Measurements from ENCODE around the gene SMC2.

The SMC2 gene

GRCh38 chr9:104107799-104108198 lies 13.7 kb downstream of the SMC2 start:
- DNase-seq (ENCODE audit: low read depth), result no peak

- DNase-seq (ENCODE audit: low read depth), result no peak
These were observed 14.2 kb downstream of the SMC2 start for GRCh38 chr9:104108315-104108714.

- DNase-seq (ENCODE audit: low read depth), result no peak
These were observed 16.4 kb downstream of the SMC2 start for GRCh38 chr9:104110509-104110908.

- no peak for DNase-seq (ENCODE audit: low read depth)
These were observed 24.8 kb downstream of the SMC2 start for GRCh38 chr9:104118916-104119315.

- DNase-seq (ENCODE audit: low read depth), result no peak
These were observed 26.9 kb downstream of the SMC2 start for GRCh38 chr9:104121022-104121421.

GRCh38 chr9:104138243-104138868 lies 44.2 kb downstream of the SMC2 start:
- DNase-seq (ENCODE audit: low read depth), result no peak

- DNase-seq (ENCODE audit: low read depth), result no peak
These were observed 48.9 kb downstream of the SMC2 start for GRCh38 chr9:104142799-104143549.

GRCh38 chr9:104143550-104143910 lies 49.4 kb downstream of the SMC2 start:
- no peak for DNase-seq (ENCODE audit: low read depth)

- no peak for DNase-seq (ENCODE audit: low read depth)
These were observed 50.2 kb downstream of the SMC2 start for GRCh38 chr9:104144336-104144735.

GRCh38 chr9:104173067-104173466 lies 79.0 kb downstream of the SMC2 start:
- DNase-seq (ENCODE audit: low read depth), result no peak

- no peak for DNase-seq (ENCODE audit: low read depth)
These were observed 83.0 kb downstream of the SMC2 start for GRCh38 chr9:104177003-104177611.

GRCh38 chr9:104177676-104178075 lies 83.6 kb downstream of the SMC2 start:
- no peak for DNase-seq (ENCODE audit: low read depth)

Data from stimulated activated CD8-positive, alpha-beta memory T cell treated with anti-CD3 and anti-CD28 coated beads, Interleukin-7, amount 100 ng/mL, for 24 hours (primary cell).